ENCODE data around the gene PRDM5. TPM values are rescaled to one million over a fixed set of nuclear protein-coding genes. Genes with fewer than 3 reads are reported as not detected.

Gene PRDM5
- total and polyA plus RNA-seq, 10 of the 15 experiments (the other 5 are each of a cell fraction or from before 2014, with no cell fraction given), result 0.07 TPM; not detected in 9

DNA sequence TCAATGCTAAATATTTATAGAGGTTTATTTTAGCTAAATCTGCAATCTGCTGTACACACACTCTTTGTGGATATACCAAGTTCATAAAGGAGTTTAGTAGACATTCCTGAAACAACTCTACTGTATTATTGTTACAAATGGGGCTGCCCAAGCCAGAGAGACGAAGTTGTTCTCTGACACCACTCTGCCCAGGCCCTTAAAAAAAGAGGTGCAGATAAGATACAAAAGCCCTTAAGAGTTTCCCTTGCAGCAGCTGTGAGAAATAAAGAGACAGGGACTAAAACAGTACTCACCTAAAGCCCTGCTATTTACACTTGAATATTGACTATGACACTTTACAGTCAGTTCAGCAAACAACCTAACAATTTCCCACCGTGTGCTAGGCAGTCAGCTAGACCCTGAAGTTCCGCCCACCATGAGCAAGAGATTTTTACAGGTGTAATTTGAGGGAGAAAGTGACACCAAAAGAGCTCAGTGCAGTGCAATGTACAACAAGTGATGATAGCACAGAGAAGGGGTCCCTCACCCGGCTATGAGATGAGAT lies 191.7 kb downstream of the PRDM5 start (continued):
- TF ChIP-seq, protein P1, sequence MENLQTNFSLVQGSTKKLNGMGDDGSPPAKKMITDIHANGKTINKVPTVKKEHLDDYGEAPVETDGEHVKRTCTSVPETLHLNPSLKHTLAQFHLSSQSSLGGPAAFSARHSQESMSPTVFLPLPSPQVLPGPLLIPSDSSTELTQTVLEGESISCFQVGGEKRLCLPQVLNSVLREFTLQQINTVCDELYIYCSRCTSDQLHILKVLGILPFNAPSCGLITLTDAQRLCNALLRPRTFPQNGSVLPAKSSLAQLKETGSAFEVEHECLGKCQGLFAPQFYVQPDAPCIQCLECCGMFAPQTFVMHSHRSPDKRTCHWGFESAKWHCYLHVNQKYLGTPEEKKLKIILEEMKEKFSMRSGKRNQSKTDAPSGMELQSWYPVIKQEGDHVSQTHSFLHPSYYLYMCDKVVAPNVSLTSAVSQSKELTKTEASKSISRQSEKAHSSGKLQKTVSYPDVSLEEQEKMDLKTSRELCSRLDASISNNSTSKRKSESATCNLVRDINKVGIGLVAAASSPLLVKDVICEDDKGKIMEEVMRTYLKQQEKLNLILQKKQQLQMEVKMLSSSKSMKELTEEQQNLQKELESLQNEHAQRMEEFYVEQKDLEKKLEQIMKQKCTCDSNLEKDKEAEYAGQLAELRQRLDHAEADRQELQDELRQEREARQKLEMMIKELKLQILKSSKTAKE (IDR thresholded peaks at IDR 0.05; ENCODE audit: low read depth, poor library complexity, severe bottlenecking), result no peak
- TF ChIP-seq POU2F2 (IDR thresholded peaks at IDR 0.05; ENCODE audit: borderline replicate concordance, low read depth, low read length) (no peak), RB1 (IDR thresholded peaks at IDR 0.05; ENCODE audit: borderline replicate concordance) (no peak)

DNA sequence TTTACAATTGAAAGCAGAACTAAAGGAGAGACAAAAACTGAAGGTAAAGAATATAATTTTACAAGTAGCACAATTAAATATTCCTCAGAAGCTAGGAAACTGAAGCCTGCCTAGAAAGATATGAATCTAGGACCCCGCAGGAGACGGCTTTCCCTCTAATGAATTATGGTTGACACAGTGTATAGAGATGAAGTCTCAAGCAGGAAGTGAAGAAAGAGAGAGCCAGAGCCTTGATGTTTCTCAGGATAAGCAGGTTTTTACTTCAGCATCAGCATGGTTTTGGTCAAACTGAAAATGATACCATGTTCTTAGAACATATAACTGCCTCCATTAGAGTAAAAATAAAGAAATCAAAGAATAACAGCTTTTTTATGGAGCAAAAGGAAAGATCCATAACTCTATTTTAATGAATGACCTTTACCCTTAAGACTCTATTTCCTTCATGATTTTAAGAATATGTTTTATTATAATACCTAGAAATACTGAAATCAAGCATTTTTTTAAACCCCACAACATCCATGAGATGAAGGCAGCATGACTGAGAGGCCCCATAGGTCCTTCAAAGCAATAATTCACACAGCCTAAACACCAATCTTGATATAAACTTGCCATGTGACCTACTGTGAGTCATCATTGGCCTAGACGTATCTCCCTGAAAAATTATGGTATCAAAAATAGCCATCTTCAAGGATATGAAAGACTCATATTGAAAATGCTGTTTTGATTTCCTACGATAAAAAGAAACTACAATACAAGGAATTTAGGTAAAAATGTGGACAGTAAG lies 193.4 kb downstream of the PRDM5 start:
- intact Hi-C loops (cut with micrococcal nuclease; ENCODE audit: unreplicated experiment), result no loop called here
- Histone ChIP-seq H2AFZ (ENCODE audit: control insufficient read depth, low read depth, low read length) (no peak overlapping the region), H3K9me3 (replicated peaks; ENCODE audit: control insufficient read depth, insufficient read depth, low read length) (no peaks in the 10 kb centered on the region), H3K27me3 (replicated peaks in 1 of 2; ENCODE audit: control insufficient read depth in 2 of 2, insufficient read depth in 2 of 2, low read length in 1 of 2) (peaks cover 0 to 4% of the 10 kb centered on the region in 2 experiments; a peak in 1 of 4 replicates), H4K20me1 (ENCODE audit: control insufficient read depth, insufficient read depth) (no peaks in the 10 kb centered on the region), H3K9ac (ENCODE audit: control insufficient read depth, insufficient read depth, low read length) (no peak overlapping the region), H3K27ac (ENCODE audit: control insufficient read depth, insufficient read depth) (no peak overlapping the region), H3K36me3 (ENCODE audit: control insufficient read depth in 2 of 2, insufficient read depth in 2 of 2, low read length in 1 of 2) (no peaks in the 10 kb centered on the region), H3K79me2 (ENCODE audit: control insufficient read depth, insufficient read depth, low read length) (no peaks in the 10 kb centered on the region), H3K4me1 (ENCODE audit: control insufficient read depth, insufficient read depth, low read length) (no peaks in the 10 kb centered on the region), H3K4me3 (no peak overlapping the region), H3K4me2 (ENCODE audit: control insufficient read depth, insufficient read depth) (no peak overlapping the region)
- 32% methylated on average over 4 of the region's 4 CpGs for WGBS (ENCODE audit: insufficient coverage, insufficient replicate concordance, low lambda C conversion rate, missing lambda C conversion rate)
- POLR2A ChIA-PET, result no interaction called here
- RAD21 ChIA-PET (ENCODE audit: unreplicated experiment), result no interaction called here
- DNase-seq (ENCODE audit: low read depth, low spot score) (no peak), ATAC-seq (no peak), FAIRE-seq (no peak)
- TF ChIP-seq WRNIP1 (IDR thresholded peaks at IDR 0.05; ENCODE audit: borderline replicate concordance, low read depth, low read length) (no peak), CBFB (IDR thresholded peaks at IDR 0.05; ENCODE audit: low read depth) (no peak), MEF2B (IDR thresholded peaks at IDR 0.05; ENCODE audit: partially characterized antibody, poor library complexity, severe bottlenecking) (no peak), E2F4 (IDR thresholded peaks at IDR 0.05; ENCODE audit: low read depth, low read length) (no peak), CEBPB (IDR thresholded peaks at IDR 0.05; ENCODE audit: borderline replicate concordance in 1 of 2, low read depth in 2 of 2, low read length in 2 of 2) (no peak), ZNF274 (IDR thresholded peaks at IDR 0.05; ENCODE audit: insufficient read depth, insufficient read length) (no peak), GABPA (IDR thresholded peaks at IDR 0.05; ENCODE audit: low read depth) (no peak), ZNF217 (IDR thresholded peaks at IDR 0.05) (no peak)
- TF ChIP-seq, protein P2, sequence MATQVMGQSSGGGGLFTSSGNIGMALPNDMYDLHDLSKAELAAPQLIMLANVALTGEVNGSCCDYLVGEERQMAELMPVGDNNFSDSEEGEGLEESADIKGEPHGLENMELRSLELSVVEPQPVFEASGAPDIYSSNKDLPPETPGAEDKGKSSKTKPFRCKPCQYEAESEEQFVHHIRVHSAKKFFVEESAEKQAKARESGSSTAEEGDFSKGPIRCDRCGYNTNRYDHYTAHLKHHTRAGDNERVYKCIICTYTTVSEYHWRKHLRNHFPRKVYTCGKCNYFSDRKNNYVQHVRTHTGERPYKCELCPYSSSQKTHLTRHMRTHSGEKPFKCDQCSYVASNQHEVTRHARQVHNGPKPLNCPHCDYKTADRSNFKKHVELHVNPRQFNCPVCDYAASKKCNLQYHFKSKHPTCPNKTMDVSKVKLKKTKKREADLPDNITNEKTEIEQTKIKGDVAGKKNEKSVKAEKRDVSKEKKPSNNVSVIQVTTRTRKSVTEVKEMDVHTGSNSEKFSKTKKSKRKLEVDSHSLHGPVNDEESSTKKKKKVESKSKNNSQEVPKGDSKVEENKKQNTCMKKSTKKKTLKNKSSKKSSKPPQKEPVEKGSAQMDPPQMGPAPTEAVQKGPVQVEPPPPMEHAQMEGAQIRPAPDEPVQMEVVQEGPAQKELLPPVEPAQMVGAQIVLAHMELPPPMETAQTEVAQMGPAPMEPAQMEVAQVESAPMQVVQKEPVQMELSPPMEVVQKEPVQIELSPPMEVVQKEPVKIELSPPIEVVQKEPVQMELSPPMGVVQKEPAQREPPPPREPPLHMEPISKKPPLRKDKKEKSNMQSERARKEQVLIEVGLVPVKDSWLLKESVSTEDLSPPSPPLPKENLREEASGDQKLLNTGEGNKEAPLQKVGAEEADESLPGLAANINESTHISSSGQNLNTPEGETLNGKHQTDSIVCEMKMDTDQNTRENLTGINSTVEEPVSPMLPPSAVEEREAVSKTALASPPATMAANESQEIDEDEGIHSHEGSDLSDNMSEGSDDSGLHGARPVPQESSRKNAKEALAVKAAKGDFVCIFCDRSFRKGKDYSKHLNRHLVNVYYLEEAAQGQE (IDR thresholded peaks at IDR 0.05; ENCODE audit: low read depth, low read length), result no peak
- SMC1A ChIA-PET (ENCODE audit: uncharacterized antibody, unreplicated experiment), result no interaction called here
- CTCF ChIA-PET, result no interaction called here
- BruUV-seq (replicated peaks), result no TSS peak
- in situ Hi-C loops (cut with MboI), result no loop called here
